ENCODE measurements around the gene ADAM19. TPM values are rescaled to one million over a fixed set of nuclear protein-coding genes. Genes with fewer than 3 reads are reported as not detected.

The ADAM19 gene
- total RNA-seq, 1 experiment from 2014 or later, result 62.9 TPM

DNA sequence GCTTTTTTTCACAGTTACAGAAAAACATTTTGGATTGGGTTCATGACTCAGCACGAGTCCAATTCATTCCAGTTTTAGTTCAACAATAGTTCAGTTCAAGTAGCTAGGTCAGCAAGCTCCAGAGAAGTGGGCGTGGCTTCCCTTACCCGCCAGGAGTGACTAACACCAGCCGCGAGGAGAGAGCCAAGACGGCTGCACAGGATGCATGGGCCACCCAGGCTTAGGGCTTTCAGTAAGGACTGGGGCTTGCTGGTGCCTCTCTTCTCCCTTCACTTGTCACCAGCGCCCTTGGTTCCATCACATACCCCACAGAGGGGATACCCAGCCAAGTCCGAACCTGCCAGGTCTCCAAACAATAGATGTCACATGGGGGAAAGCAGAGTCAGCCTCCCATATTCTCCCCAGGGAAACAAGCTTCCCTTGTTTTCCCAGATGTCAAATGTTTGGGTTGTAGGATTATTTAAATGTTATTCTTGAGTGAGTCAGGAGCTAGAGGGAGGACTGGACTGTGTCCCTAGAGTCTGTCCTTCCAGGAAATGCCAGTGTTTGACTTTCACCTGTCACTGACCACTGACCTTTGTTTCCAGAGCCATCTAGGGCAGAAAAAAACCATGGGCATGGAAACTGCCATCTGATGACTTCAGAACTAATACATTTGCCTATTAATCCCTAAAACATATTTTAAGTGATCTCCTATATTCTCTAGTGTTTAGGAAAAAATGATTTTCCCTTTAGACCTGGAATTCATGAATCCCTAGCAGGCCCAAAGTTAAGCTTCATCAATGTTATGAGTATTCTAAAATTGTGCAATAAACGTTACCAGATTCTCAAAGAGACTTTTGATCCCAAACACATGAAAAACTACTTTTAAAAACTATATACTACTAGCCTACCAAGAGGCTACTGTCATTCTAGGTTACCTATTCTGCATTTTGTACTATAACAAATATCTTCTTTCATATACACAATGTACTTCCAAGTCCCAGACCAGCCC, 63.6 kb downstream of the ADAM19 start:
- H3K36me3 Mint-ChIP-seq (ENCODE audit: insufficient read depth, unreplicated experiment), result peaks cover 55% of the 10 kb centered on the region
- H3K4me1 Mint-ChIP-seq (ENCODE audit: low read depth, unreplicated experiment), result no peaks in the 10 kb centered on the region
- no peaks in the 10 kb centered on the region for H3K27me3 Mint-ChIP-seq (ENCODE audit: insufficient read depth, unreplicated experiment)
- POLR2A ChIA-PET, result no interaction called here
- H3K9me3 ChIP-seq, result no peaks in the 10 kb centered on the region
- DNase-seq, result no peak
- H3K4me3 ChIP-seq (ENCODE audit: low read depth, low read length), result no peak overlapping the region
- no peak overlapping the region for H3K27ac Mint-ChIP-seq (ENCODE audit: unreplicated experiment)
- H3K4me3 Mint-ChIP-seq (ENCODE audit: unreplicated experiment), result no peak overlapping the region
- CTCF ChIA-PET, result no interaction called here
- intact Hi-C loops (cut with micrococcal nuclease; ENCODE audit: unreplicated experiment), result no loop called here
- no peaks in the 10 kb centered on the region for H3K27me3 ChIP-seq (replicated peaks; ENCODE audit: control insufficient read depth, insufficient read depth, low read length)
- H3K36me3 ChIP-seq (ENCODE audit: control insufficient read depth, insufficient read depth, low read length), result no peaks in the 10 kb centered on the region; the same call in 1 of the 2 replicates
- TF ChIP-seq CTCF (IDR thresholded peaks at IDR 0.05; ENCODE audit: insufficient read depth in 1 of 2, low read depth in 1 of 2, low read length in 1 of 2, severe bottlenecking in 1 of 2, unreplicated experiment in 1 of 2), result no peak
- no peaks in the 10 kb centered on the region for H3K4me1 ChIP-seq
- BruUV-seq (replicated peaks), result no TSS peak
- H3K9me3 Mint-ChIP-seq (ENCODE audit: unreplicated experiment), result no peaks in the 10 kb centered on the region

DNA sequence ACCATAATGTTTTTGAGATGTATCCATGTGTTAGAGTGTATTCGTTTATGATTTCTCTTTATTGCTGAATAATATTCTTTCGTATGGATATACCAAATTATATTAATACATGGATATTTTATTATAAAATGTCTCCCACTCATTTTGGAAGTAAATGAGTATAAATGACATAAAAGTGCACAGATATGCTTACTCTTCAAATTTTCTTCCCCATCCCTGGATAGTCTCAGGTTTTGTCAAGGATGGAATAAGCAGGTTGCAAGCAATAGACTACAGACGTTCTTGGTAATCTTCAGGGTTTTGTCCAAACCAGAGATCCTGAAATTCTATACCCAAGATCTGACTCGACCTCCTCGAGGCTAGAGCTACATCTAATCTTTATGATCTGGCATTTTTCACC, 64.9 kb downstream of the ADAM19 start:
- Histone ChIP-seq H3K9me3 (no peaks in the 10 kb centered on the region), H3K27me3 (replicated peaks; ENCODE audit: control insufficient read depth, insufficient read depth, low read length) (no peaks in the 10 kb centered on the region), H3K4me1 (no peaks in the 10 kb centered on the region), H3K4me3 (ENCODE audit: low read depth, low read length) (no peak overlapping the region), H3K36me3 (ENCODE audit: control insufficient read depth, insufficient read depth, low read length) (no peaks in the 10 kb centered on the region; the same call in 1 of the 2 replicates)
- Mint-ChIP-seq H3K36me3 (ENCODE audit: insufficient read depth, unreplicated experiment) (peaks cover 64% of the 10 kb centered on the region), H3K27ac (ENCODE audit: unreplicated experiment) (no peak overlapping the region), H3K4me1 (ENCODE audit: low read depth, unreplicated experiment) (no peaks in the 10 kb centered on the region), H3K27me3 (ENCODE audit: insufficient read depth, unreplicated experiment) (no peaks in the 10 kb centered on the region), H3K4me3 (ENCODE audit: unreplicated experiment) (no peak overlapping the region), H3K9me3 (ENCODE audit: unreplicated experiment) (no peaks in the 10 kb centered on the region)
- CTCF ChIA-PET, result no interaction called here
- intact Hi-C loops (cut with micrococcal nuclease; ENCODE audit: unreplicated experiment), result no loop called here
- POLR2A ChIA-PET, result no interaction called here
- TF ChIP-seq CTCF (IDR thresholded peaks at IDR 0.05; ENCODE audit: insufficient read depth in 1 of 2, low read depth in 1 of 2, low read length in 1 of 2, severe bottlenecking in 1 of 2, unreplicated experiment in 1 of 2), result no peak
- no peak for DNase-seq
- BruUV-seq (replicated peaks), result no TSS peak

GRCh38 chr5:157509587-157509986, 66.0 kb downstream of the ADAM19 start:
- Histone ChIP-seq H3K4me3 (ENCODE audit: low read depth, low read length) (no peak overlapping the region), H3K27me3 (replicated peaks; ENCODE audit: control insufficient read depth, insufficient read depth, low read length) (no peaks in the 10 kb centered on the region), H3K4me1 (no peaks in the 10 kb centered on the region), H3K36me3 (ENCODE audit: control insufficient read depth, insufficient read depth, low read length) (no peaks in the 10 kb centered on the region; the same call in 1 of the 2 replicates), H3K9me3 (no peaks in the 10 kb centered on the region)
- H3K27ac Mint-ChIP-seq (ENCODE audit: unreplicated experiment), result no peak overlapping the region
- intact Hi-C loops (cut with micrococcal nuclease; ENCODE audit: unreplicated experiment), result no loop called here
- H3K27me3 Mint-ChIP-seq (ENCODE audit: insufficient read depth, unreplicated experiment), result no peaks in the 10 kb centered on the region
- no peak for DNase-seq
- no peak overlapping the region for H3K4me3 Mint-ChIP-seq (ENCODE audit: unreplicated experiment)
- POLR2A ChIA-PET, result no interaction called here
- CTCF ChIA-PET, result no interaction called here
- H3K36me3 Mint-ChIP-seq (ENCODE audit: insufficient read depth, unreplicated experiment), result peaks cover 65% of the 10 kb centered on the region
- TF ChIP-seq CTCF (IDR thresholded peaks at IDR 0.05; ENCODE audit: insufficient read depth in 1 of 2, low read depth in 1 of 2, low read length in 1 of 2, severe bottlenecking in 1 of 2, unreplicated experiment in 1 of 2), result no peak
- no peaks in the 10 kb centered on the region for H3K4me1 Mint-ChIP-seq (ENCODE audit: low read depth, unreplicated experiment)
- no TSS peak for BruUV-seq (replicated peaks)
- no peaks in the 10 kb centered on the region for H3K9me3 Mint-ChIP-seq (ENCODE audit: unreplicated experiment)

Measured in Caco-2 (cell line).